GM21825 (cell line): ENCODE measurements around the gene ZNF169.
"Not testable (repeated sequence)": the region's sequence is repeated elsewhere in the genome, so short reads cannot be mapped to it uniquely, and the experiment has no call there.

Experiments used
- ATAC-seq: cut with Tn5 transposase; IDR thresholded peaks from one replicate; pipeline ENCODE4 v1.9.1; 2021; ENCODE audit warnings: mild to moderate bottlenecking, moderate library complexity; ENCODE audit not compliant: unreplicated experiment

The ZNF169 gene

GRCh38 chr9:94341703-94342102 lies 82.6 kb downstream of the ZNF169 start:
- ATAC-seq, result not testable (repeated sequence)

DNA sequence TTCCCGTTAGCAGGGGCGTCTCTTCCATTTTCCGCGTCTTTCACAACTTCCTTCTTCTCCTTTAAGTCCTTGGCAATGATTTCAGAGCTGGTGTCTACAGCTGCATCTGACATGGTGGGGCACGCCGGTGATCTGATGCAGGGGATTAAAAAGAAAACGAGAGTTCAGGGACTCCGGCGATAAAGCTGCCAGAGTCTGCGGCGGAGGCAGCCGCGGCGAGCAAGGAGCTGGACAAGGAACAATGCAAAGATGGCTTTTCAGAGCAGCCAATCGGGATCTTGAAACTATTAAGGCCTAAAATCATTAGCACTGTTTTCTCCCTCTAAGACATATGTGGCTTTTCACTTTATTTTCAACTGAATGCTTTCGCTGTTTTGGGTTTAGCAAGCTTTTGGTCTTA lies 88.4 kb downstream of the ZNF169 start:
- ATAC-seq, result not testable (repeated sequence)

- ATAC-seq, result not testable (repeated sequence)
These were observed 89.7 kb downstream of the ZNF169 start for GRCh38 chr9:94348754-94349153.
